GM23248 (cell line): ENCODE results near the gene CRNKL1. TPM values are rescaled to one million over a fixed set of nuclear protein-coding genes. Genes with fewer than 3 reads are reported as not detected.
A peak's percentile ranks its signal among the peaks of the same experiment; 100 is the strongest.

Source experiments
- DNase-seq: peaks from one replicate; pipeline ENCODE4 v3.0.0-alpha.2; 2015
- H2AFZ ChIP-seq: fragments of 200-600 bp; sonication (generic); 2 replicates; pipeline ENCODE4 v1.6.1; 2016; ENCODE audit warnings: antibody characterized with exemption
- H3F3A ChIP-seq: fragments of 200-600 bp; sonication (generic); 2 replicates; pipeline ENCODE4 v1.6.1; 2016; ENCODE audit warnings: mild to moderate bottlenecking, antibody characterized with exemption, mixed run types; ENCODE audit not compliant: insufficient read depth
- H3K27ac ChIP-seq: fragments of 200-600 bp; sonication (generic); 2 replicates; pipeline ENCODE4 v1.5.1; 2016; ENCODE audit warnings: mild to moderate bottlenecking
- H3K27me3 ChIP-seq: fragments of 200-600 bp; sonication (generic); replicated peaks from 2 replicates; pipeline ENCODE4 v1.6.1; 2016; ENCODE audit warnings: mild to moderate bottlenecking; ENCODE audit not compliant: insufficient read depth
- H3K36me3 ChIP-seq: fragments of 200-600 bp; sonication (generic); 2 replicates; pipeline ENCODE4 v1.6.1; 2016; ENCODE audit warnings: low read depth, mild to moderate bottlenecking
- H3K4me1 ChIP-seq: fragments of 200-600 bp; sonication (generic); 2 replicates; pipeline ENCODE4 v1.6.1; 2016; ENCODE audit warnings: mild to moderate bottlenecking; ENCODE audit not compliant: insufficient read depth
- H3K4me2 ChIP-seq: fragments of 200-600 bp; sonication (generic); one replicate; pipeline ENCODE4 v1.6.1; 2016; ENCODE audit warnings: mild to moderate bottlenecking; ENCODE audit not compliant: unreplicated experiment
- H3K4me3 ChIP-seq: fragments of 200-600 bp; sonication (generic); 2 replicates; pipeline ENCODE4 v1.5.1; 2016; ENCODE audit warnings: mild to moderate bottlenecking
- H3K79me2 ChIP-seq: fragments of 200-600 bp; sonication (generic); 2 replicates; pipeline ENCODE4 v1.6.1; 2016; ENCODE audit warnings: mild to moderate bottlenecking; ENCODE audit not compliant: insufficient read depth
- H3K9ac ChIP-seq: fragments of 200-600 bp; sonication (generic); 2 replicates; pipeline ENCODE4 v1.6.1; 2016; ENCODE audit warnings: mild to moderate bottlenecking
- H3K9me2 ChIP-seq: fragments of 200-600 bp; sonication (generic); 2 replicates; pipeline ENCODE4 v1.6.1; 2016; ENCODE audit warnings: mixed run types, mild to moderate bottlenecking, moderate library complexity; ENCODE audit not compliant: insufficient read depth
- H3K9me3 ChIP-seq: fragments of 200-600 bp; sonication (generic); one replicate; pipeline ENCODE4 v1.6.1; 2017; ENCODE audit warnings: low read depth
- H4K20me1 ChIP-seq: fragments of 200-600 bp; sonication (generic); 2 replicates; pipeline ENCODE4 v1.6.0; 2016; ENCODE audit not compliant: insufficient read depth
- EZH2 ChIP-seq: fragments of 200-600 bp; sonication (generic); IDR thresholded peaks from 2 replicates; pipeline ENCODE4 v1.6.1; 2018; ENCODE audit warnings: antibody characterized with exemption, mild to moderate bottlenecking; ENCODE audit not compliant: insufficient read depth, poor library complexity, severe bottlenecking
- EZH2phosphoT487 ChIP-seq: fragments of 200-600 bp; sonication (generic); IDR thresholded peaks from 2 replicates; pipeline ENCODE4 v1.6.1; 2018; ENCODE audit warnings: antibody characterized with exemption, moderate library complexity, mild to moderate bottlenecking, low read depth; ENCODE audit not compliant: insufficient read depth
- WGBS, 2 experiments: methylation state at CpG; one replicate each; pipeline ENCODE4 v1.1.6; 2015 to 2017; ENCODE audit warnings: low lambda C conversion rate in 2 of 2, low coverage in 1 of 2; ENCODE audit errors: missing lambda C conversion rate in 2 of 2; 5-methylcytosine and 5-hydroxymethylcytosine counted together
- in situ Hi-C: fragments of 300-500 bp; cut with MboI; formaldehyde crosslinking; loops from 2 replicates; pipeline ENCODE4 v1.15.0; 2020
- polyA plus RNA-seq: library from polyadenylated mRNA; unstranded; fragments of >200 nt; fragmentation: Nextera tagmentation; extraction: Ambion mirVana; gene quantifications from 2 replicates; pipeline ENCODE4 v1.2.1, GENCODE V29; 2016
- total RNA-seq: library from RNA; depleted of rRNA; stranded (reverse); fragments of >200 nt; shearing (Covaris generic); gene quantifications from 2 replicates; pipeline ENCODE4 v1.2.3, GENCODE V29; 2014

Gene CRNKL1
- total and polyA plus RNA-seq, 2 experiments from 2014 or later, result 16.9 to 24.2 TPM

DNA sequence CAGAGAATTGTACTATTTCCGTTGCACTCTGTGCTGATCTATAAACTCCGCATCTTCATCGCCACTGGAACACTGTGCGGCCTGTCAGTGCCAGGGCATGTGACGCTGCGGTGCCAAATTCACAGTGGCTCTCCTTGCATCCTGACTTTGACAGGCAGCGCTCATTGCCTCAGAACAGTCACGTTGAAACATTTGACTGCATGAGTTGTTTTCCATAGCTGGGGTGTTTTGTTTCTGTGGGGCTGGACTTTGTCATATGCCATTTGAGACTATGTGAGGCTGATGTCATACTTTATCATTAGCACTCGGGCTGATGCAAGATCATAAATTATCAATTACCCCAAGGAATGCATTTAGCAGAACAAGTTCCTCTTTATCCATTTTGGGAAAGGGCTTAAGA, 32.8 kb upstream of the CRNKL1 start:
- Histone ChIP-seq H3K4me3 (no peak overlapping the region), H3K9ac (no peak overlapping the region), H2AFZ (no peak overlapping the region), H3K9me2 (no peaks in the 10 kb centered on the region), H3K36me3 (no peaks in the 10 kb centered on the region), H3K27ac (no peak overlapping the region), H3F3A (no peaks in the 10 kb centered on the region), H4K20me1 (no peaks in the 10 kb centered on the region), H3K9me3 (no peaks in the 10 kb centered on the region), H3K4me1 (peaks cover 8% of the 10 kb centered on the region; the same call in 1 of the 2 replicates), H3K27me3 (peaks cover 18% of the 10 kb centered on the region; the same call in 1 of the 2 replicates), H3K4me2 (no peak overlapping the region), H3K79me2 (no peaks in the 10 kb centered on the region)
- in situ Hi-C loops, result loop anchor here (25.0 kb wide), 1 partner anchor 477 kb away; no protein-coding TSS in a partner anchor
- WGBS, 2 experiments, result 11 to 16% methylated on average over 9 of the region's 9 CpGs
- peak; percentile 25 for DNase-seq
- no peak for TF ChIP-seq EZH2phosphoT487
- no peak for TF ChIP-seq EZH2

DNA sequence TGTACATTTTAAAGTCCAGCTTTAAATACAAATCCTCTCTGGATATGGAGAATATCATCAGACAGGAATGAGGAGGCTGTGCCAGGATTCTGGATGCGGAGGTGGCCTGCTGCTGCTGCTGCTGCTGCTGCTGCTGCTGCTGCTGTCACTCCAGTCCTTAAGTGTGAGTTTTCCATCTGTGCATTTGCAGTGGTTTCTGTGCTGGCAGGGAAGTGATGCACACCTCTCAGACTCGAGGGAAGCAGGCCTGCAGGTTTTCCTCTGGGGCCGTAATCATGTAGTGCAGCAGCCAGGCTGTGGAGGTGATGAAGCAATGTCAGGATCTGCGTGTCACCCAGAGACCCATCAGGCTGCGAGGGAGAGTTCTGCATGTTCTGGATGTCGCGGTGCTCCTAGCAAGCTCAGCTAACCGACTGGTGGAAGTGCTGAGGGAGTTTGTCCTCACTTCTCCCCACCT, 32.1 kb upstream of the CRNKL1 start:
- H2AFZ ChIP-seq, result no peak overlapping the region
- H3K9me2 ChIP-seq, result no peaks in the 10 kb centered on the region
- no peak overlapping the region for H3K9ac ChIP-seq
- H3K27ac ChIP-seq, result no peak overlapping the region
- no peaks in the 10 kb centered on the region for H3K9me3 ChIP-seq
- H3K36me3 ChIP-seq, result no peaks in the 10 kb centered on the region
- in situ Hi-C loops, result loop anchor here (25.0 kb wide), 1 partner anchor 478 kb away; no protein-coding TSS in a partner anchor
- WGBS, 2 experiments, result 69 to 77% methylated on average over 8 of the region's 8 CpGs
- H3K4me3 ChIP-seq, result no peak overlapping the region
- no peak overlapping the region for H3K4me2 ChIP-seq
- TF ChIP-seq EZH2phosphoT487 (no peak), EZH2 (no peak)
- H3K79me2 ChIP-seq, result no peaks in the 10 kb centered on the region
- H3F3A ChIP-seq, result no peaks in the 10 kb centered on the region
- peaks cover 8% of the 10 kb centered on the region; the same call in 1 of the 2 replicates for H3K4me1 ChIP-seq
- H4K20me1 ChIP-seq, result no peaks in the 10 kb centered on the region
- peaks cover 18% of the 10 kb centered on the region; the same call in 1 of the 2 replicates for H3K27me3 ChIP-seq
- peak; percentile 51 for DNase-seq

DNA sequence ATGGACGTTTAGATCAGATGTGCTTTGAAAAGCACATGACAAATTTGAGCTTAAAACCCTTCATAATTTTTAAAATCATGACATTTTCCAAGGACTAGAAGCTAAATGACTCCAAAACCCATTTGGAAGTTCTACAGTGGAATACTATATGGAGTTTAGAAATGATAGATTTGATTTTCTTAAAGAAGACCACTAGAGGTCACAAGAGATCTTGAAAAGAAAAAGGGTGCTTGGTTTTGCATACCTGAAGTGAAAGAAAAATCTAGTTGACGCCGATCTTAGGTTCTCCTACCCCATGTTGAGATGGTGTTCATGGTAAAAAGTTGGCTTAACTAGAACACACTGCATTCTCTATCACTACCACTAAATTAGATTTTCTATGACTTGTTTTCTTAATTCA, 31.5 kb upstream of the CRNKL1 start:
- no peak for TF ChIP-seq EZH2
- TF ChIP-seq EZH2phosphoT487, result no peak
- Histone ChIP-seq H3K9ac (no peak overlapping the region), H2AFZ (no peak overlapping the region), H3K36me3 (no peaks in the 10 kb centered on the region), H3K4me2 (no peak overlapping the region), H3K9me2 (no peaks in the 10 kb centered on the region), H3K9me3 (no peaks in the 10 kb centered on the region), H3K4me3 (no peak overlapping the region), H3F3A (no peaks in the 10 kb centered on the region), H3K79me2 (no peaks in the 10 kb centered on the region), H3K4me1 (peaks cover 8% of the 10 kb centered on the region; the same call in 1 of the 2 replicates), H3K27me3 (peaks cover 14% of the 10 kb centered on the region), H3K27ac (no peak overlapping the region), H4K20me1 (no peaks in the 10 kb centered on the region)
- WGBS, 2 experiments, result 2 to 7% methylated on average over 3 of the region's 3 CpGs
- peak; percentile 55 for DNase-seq
- in situ Hi-C loops, result loop anchor here (25.0 kb wide), 1 partner anchor 478 kb away; no protein-coding TSS in a partner anchor

GRCh38 chr20:20079102-20079784, 27.0 kb upstream of the CRNKL1 start:
- Histone ChIP-seq H3K9me3 (no peaks in the 10 kb centered on the region), H3F3A (no peaks in the 10 kb centered on the region), H3K9me2 (no peaks in the 10 kb centered on the region), H3K4me3 (no peak overlapping the region), H4K20me1 (no peaks in the 10 kb centered on the region), H3K4me1 (0 out of 2 replicates have a peak, but pooled peaks cover 7% of the 10 kb centered on the region), H3K27me3 (peaks cover 12% of the 10 kb centered on the region), H2AFZ (no peak overlapping the region), H3K9ac (no peak overlapping the region), H3K4me2 (no peak overlapping the region), H3K27ac (no peak overlapping the region), H3K79me2 (no peaks in the 10 kb centered on the region), H3K36me3 (no peaks in the 10 kb centered on the region)
- no peak for DNase-seq
- in situ Hi-C loops, result loop anchor here (25.0 kb wide), 1 partner anchor 483 kb away; no protein-coding TSS in a partner anchor
- no peak for TF ChIP-seq EZH2
- no peak for TF ChIP-seq EZH2phosphoT487
- 59 to 60% methylated on average over 5 of the region's 5 CpGs for WGBS, 2 experiments
